ENCODE measurements around the gene N4BP2.

The N4BP2 gene

GRCh38 chr4:40040908-40041307, 15.7 kb upstream of the N4BP2 start:
- no peak for DNase-seq (ENCODE audit: low read depth)
- no peak for TF ChIP-seq CTCF (IDR thresholded peaks at IDR 0.05; ENCODE audit: control insufficient read depth, extremely low read depth, insufficient read depth)
- H3K4me3 ChIP-seq (ENCODE audit: low read depth, low read length), result no peak overlapping the region

- H3K4me3 ChIP-seq (ENCODE audit: low read depth, low read length), result no peak overlapping the region
- no peak for DNase-seq (ENCODE audit: low read depth)
- TF ChIP-seq CTCF (IDR thresholded peaks at IDR 0.05; ENCODE audit: control insufficient read depth, extremely low read depth, insufficient read depth), result no peak
These were observed 12.9 kb upstream of the N4BP2 start for GRCh38 chr4:40043786-40044185.

DNA sequence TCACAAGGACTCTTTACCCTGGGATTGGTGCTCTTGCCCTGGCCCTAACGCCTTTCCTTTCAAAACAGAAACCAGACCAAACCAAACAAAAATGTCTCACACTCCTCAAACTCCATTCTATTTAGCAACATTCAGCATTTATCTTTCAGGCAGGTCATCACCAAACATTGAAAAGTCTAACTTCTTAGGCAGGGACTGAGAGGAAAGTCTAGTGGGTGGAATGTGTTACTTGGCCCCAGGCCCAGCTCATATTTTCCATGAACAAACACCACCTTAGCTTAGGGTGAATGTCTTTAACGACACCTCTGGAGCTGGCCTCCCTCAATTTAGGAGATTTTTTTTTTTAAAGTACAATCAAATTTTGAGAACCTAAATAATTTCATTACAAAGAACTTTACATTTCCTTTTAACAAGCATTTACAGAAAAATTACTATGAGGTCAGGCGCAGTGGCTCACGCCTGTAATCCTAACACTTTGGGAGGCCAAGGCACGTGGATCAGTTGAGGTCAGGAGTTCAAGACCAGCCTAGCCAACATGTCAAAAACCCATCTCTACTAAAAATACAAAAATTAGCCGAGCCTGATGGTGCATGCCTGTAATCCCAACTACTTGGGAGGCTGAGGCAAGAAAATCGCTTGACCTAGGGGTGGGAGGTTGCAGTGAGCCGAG, 10.2 kb upstream of the N4BP2 start:
- DNase-seq (ENCODE audit: low read depth), result peak; percentile 81
- TF ChIP-seq CTCF (IDR thresholded peaks at IDR 0.05; ENCODE audit: control insufficient read depth, extremely low read depth, insufficient read depth), result no peak
- no peak overlapping the region for H3K4me3 ChIP-seq (ENCODE audit: low read depth, low read length)

DNA sequence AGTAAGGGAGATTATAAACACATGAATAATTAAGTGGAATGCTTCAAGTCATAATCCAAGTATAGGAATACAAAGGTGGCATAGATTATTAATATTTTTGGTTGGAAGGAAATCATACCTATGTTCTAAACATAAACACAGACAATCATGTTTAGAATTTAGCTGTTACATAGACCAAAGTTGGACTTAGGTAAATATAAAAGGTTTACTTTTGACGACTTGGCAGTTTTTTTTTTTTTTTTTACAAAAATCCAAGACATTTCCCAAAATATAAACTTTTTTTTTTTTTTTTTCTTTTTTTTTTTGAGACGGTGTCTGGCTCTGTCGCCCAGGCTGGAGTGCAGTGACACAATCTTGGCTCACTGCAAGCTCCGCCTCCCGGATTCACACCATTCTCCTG, 3.5 kb upstream of the N4BP2 start:
- no peak for TF ChIP-seq CTCF (IDR thresholded peaks at IDR 0.05; ENCODE audit: control insufficient read depth, extremely low read depth, insufficient read depth)
- DNase-seq (ENCODE audit: low read depth), result no peak
- no peak overlapping the region for H3K4me3 ChIP-seq (ENCODE audit: low read depth, low read length)

GRCh38 chr4:40055511-40055862, 1.2 kb upstream of the N4BP2 start:
- TF ChIP-seq CTCF (IDR thresholded peaks at IDR 0.05; ENCODE audit: control insufficient read depth, extremely low read depth, insufficient read depth), result no peak
- peak overlapping the region; percentile 73; the same call in 1 of the 2 replicates for H3K4me3 ChIP-seq (ENCODE audit: low read depth, low read length)
- DNase-seq (ENCODE audit: low read depth), result no peak

DNA sequence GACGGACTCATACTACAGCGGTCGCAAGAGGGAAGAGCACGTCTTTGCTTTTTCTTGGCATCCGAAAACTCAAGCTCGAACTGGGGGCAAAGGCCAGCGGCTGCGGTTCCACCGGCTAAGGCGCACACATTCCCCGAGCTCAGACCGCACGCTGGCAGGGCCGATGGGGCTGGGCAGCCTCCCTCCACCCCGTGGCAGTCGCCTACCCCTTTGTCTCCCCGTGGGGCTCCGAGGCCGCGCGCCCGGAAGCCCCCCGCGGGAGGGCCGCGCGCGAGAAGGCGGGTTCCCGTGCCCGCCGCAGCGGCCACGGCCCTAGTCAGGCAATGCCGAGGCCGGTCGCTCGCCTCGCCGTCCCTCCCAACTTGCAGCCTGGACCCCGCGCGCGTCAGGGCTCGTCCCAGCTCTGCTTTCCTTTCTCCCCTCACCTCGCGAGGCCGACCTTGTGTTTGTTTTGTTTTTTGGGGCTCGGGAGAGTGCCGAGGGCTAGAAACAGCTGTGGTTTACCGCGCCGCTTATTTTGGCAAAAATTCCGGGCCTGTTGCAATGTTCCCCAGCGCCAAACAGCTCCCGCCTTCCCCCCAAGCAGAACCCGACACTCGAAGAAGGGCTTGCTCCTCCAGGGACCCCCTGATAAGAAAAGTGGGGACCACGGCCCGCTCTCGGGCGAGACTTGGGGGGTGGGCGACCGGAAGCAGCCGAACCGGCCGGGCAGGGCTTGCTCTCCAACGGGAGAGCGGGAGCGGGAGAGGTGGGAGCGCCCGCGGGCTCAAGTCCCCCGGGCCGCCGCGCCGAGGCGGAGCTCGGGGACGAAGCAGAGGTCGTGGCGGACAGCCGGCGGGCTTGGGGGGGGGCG, 561 bp upstream of the N4BP2 start:
- peak overlapping the region; percentile 73 for H3K4me3 ChIP-seq (ENCODE audit: low read depth, low read length)
- TF ChIP-seq CTCF (IDR thresholded peaks at IDR 0.05; ENCODE audit: control insufficient read depth, extremely low read depth, insufficient read depth), result no peak
- no peak for DNase-seq (ENCODE audit: low read depth)

Data from LNCaP clone FGC (cell line).